ENCODE results near the gene INTS13. TPM values are rescaled to one million over a fixed set of nuclear protein-coding genes. Genes with fewer than 3 reads are reported as not detected.

Gene INTS13
- total and polyA plus RNA-seq, 2 donors (not counting 3 experiments of a cell fraction or from before 2014, with no cell fraction given) = 8.7 to 35.9 TPM

DNA sequence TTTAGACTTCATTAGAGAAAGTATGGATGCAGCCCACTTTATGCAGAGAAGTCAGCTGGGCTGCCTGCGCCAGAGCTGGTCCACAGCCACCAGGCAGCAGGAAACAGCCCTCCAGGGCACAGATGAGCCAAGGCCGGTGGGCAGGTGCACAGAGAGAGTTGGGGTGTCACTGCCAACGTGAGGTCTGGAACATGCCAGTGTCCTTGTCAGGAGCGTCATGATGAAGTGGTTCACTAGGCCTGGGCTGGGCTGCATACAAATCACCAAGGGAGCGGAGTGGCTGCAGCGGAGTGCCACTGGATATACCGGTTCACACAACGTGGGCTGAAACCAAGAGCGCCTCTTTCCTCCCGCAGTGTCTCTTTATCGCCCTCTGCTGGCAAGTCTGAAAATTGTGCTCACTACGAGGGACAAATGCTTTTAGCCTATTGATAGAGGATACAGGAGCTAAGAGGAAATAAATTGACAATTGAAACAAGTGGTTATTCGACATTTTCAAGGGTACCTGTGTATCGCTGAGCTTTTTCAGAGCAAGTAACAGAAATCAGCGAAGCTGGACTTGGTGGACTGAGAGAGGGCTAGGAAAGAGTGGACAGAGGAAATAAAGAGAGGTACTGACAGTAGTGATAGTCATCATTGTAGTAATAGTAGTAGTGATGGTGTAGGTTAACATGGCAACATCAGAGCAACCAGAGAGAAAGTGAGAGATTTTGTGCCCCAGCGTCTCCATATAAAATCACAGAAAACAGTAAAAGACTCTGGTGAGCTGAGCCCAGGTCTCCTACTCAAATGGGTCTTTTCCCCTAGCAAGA, 52.8 kb downstream of the INTS13 start:
- POLR2A ChIA-PET = interaction anchor here (1.9 kb wide), 1 partner anchor 51 kb away, joined by 5 read pairs; the partner anchor contains the start of gene ITPR2
- H3K4me3 ChIP-seq (replicated peaks in 1 of 3; ENCODE audit: insufficient read depth in 1 of 3, low read depth in 1 of 3, low read length in 3 of 3) = no peak overlapping the region
- H3K4me2 ChIP-seq (ENCODE audit: insufficient read depth, low read length) = no peak overlapping the region
- H3K79me2 ChIP-seq (ENCODE audit: control insufficient read depth, insufficient read depth, low read length) = no peaks in the 10 kb centered on the region
- peaks cover 2% of the 10 kb centered on the region for H3K4me1 ChIP-seq (ENCODE audit: control insufficient read depth, extremely low read depth, insufficient read depth, low read length)
- dilution Hi-C loops (cut with MboI; ENCODE audit: extremely low pct_ligation_motif_present, low sequenced_read_pairs) = no loop called here
- H3K9me3 ChIP-seq (replicated peaks; ENCODE audit: control insufficient read depth, insufficient read depth, low read length) = no peaks in the 10 kb centered on the region
- no TSS peak for BruUV-seq (replicated peaks)
- no peaks in the 10 kb centered on the region for H3K36me3 ChIP-seq (ENCODE audit: control insufficient read depth in 2 of 2, extremely low read depth in 1 of 2, insufficient read depth in 2 of 2, low read length in 2 of 2)
- no peak overlapping the region for H3K9ac ChIP-seq (replicated peaks; ENCODE audit: extremely low read depth, insufficient read depth, low read length)
- no peak for TF ChIP-seq JUN (IDR thresholded peaks at IDR 0.05; ENCODE audit: borderline replicate concordance, insufficient read depth, insufficient read length, low read depth)
- TF ChIP-seq, protein P1, sequence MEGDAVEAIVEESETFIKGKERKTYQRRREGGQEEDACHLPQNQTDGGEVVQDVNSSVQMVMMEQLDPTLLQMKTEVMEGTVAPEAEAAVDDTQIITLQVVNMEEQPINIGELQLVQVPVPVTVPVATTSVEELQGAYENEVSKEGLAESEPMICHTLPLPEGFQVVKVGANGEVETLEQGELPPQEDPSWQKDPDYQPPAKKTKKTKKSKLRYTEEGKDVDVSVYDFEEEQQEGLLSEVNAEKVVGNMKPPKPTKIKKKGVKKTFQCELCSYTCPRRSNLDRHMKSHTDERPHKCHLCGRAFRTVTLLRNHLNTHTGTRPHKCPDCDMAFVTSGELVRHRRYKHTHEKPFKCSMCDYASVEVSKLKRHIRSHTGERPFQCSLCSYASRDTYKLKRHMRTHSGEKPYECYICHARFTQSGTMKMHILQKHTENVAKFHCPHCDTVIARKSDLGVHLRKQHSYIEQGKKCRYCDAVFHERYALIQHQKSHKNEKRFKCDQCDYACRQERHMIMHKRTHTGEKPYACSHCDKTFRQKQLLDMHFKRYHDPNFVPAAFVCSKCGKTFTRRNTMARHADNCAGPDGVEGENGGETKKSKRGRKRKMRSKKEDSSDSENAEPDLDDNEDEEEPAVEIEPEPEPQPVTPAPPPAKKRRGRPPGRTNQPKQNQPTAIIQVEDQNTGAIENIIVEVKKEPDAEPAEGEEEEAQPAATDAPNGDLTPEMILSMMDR (IDR thresholded peaks at IDR 0.05; ENCODE audit: extremely low read depth in 1 of 2, insufficient read depth in 1 of 2, low read depth in 1 of 2, low read length in 2 of 2) = peak; percentile 88 to 90
- H3K27ac ChIP-seq (ENCODE audit: insufficient read depth, low read depth, low read length) = no peak overlapping the region
- no peaks in the 10 kb centered on the region for H4K20me1 ChIP-seq (replicated peaks; ENCODE audit: control insufficient read depth, extremely low read depth, insufficient read depth, low read length)
- intact Hi-C loops (cut with micrococcal nuclease) = loop anchor here (1.0 to 10.0 kb wide), 6 partner anchors 32 to 788 kb away; partner anchors contain the start of genes ITPR2 and TM7SF3
- CTCF ChIA-PET = interaction anchor here (0.6 to 3.6 kb wide), 58 partner anchors 8 to 819 kb away, joined by 3 to 68 read pairs (median 4); partner anchors contain the start of genes ITPR2 and TM7SF3
- H2AFZ ChIP-seq (ENCODE audit: low read depth, low read length) = peak overlapping the region; percentile 40
- H3K9me1 ChIP-seq (replicated peaks; ENCODE audit: control insufficient read depth, extremely low read depth, insufficient read depth, low read length) = no peaks in the 10 kb centered on the region
- DNase-seq (ENCODE audit: low read depth, low spot score) (peak; percentile 83), FAIRE-seq (peak; percentile 90)
- H3K27me3 ChIP-seq (ENCODE audit: control insufficient read depth in 2 of 2, insufficient read depth in 2 of 2, low read length in 2 of 2) = no peaks in the 10 kb centered on the region

DNA sequence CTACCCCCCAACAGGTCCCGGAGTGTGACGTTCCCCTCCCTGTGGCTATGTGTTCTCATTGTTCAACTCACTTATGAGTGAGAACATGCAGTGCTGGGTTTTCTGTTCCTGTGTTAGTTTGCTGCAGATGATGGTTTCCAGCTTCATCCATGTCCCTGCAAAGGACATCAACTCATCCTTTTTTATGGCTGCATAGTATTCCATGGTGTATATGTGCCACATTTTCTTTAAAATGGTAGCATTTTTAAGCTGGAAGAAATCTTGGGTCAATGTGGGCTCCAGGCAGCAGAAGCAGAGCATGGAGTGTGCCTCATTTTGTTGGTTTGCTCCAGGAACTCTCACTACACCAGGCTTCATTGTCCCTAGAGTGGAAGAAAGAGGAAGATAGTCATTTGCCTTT, 57.2 kb downstream of the INTS13 start:
- no peak overlapping the region for H2AFZ ChIP-seq (ENCODE audit: low read depth, low read length)
- no peak overlapping the region for H3K9ac ChIP-seq (replicated peaks; ENCODE audit: extremely low read depth, insufficient read depth, low read length)
- ChIA-PET CTCF (interaction anchor here (1.1 to 2.3 kb wide), 3 partner anchors 17 to 47 kb away, joined by 3 to 9 read pairs (median 3); no protein-coding TSS in a partner anchor), POLR2A (no interaction called here)
- H3K9me3 ChIP-seq (replicated peaks; ENCODE audit: control insufficient read depth, insufficient read depth, low read length) = no peaks in the 10 kb centered on the region
- TF ChIP-seq, protein P1 (IDR thresholded peaks at IDR 0.05; ENCODE audit: extremely low read depth in 1 of 2, insufficient read depth in 1 of 2, low read depth in 1 of 2, low read length in 2 of 2) = no peak
- TF ChIP-seq POLR2AphosphoS5 (IDR thresholded peaks at IDR 0.05; ENCODE audit: insufficient read depth, low read depth, low read length) (no peak), GATA2 (IDR thresholded peaks at IDR 0.05; ENCODE audit: insufficient read depth, insufficient read length, low read depth, low read length) (no peak), POLR2A (IDR thresholded peaks at IDR 0.05; ENCODE audit: low read depth, low read length) (no peak), MYC (IDR thresholded peaks at IDR 0.05; ENCODE audit: low read depth, low read length) (no peak), FOS (IDR thresholded peaks at IDR 0.05; ENCODE audit: borderline replicate concordance, insufficient read depth, low read length) (no peak), JUN (IDR thresholded peaks at IDR 0.05; ENCODE audit: borderline replicate concordance, insufficient read depth, insufficient read length, low read depth) (no peak), EZH2 (IDR thresholded peaks at IDR 0.05; ENCODE audit: borderline replicate concordance, low read depth, low read length, severe bottlenecking) (no peak)
- TF ChIP-seq, protein P2, sequence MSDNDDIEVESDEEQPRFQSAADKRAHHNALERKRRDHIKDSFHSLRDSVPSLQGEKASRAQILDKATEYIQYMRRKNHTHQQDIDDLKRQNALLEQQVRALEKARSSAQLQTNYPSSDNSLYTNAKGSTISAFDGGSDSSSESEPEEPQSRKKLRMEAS (IDR thresholded peaks at IDR 0.05; ENCODE audit: insufficient read depth, insufficient read length) = no peak
- dilution Hi-C loops (cut with MboI; ENCODE audit: extremely low pct_ligation_motif_present, low sequenced_read_pairs) (no loop called here), intact Hi-C loops (cut with micrococcal nuclease) (loop anchor here (10.0 kb wide), 1 partner anchor 446 kb away; no protein-coding TSS in a partner anchor)
- peaks cover 11% of the 10 kb centered on the region for H3K4me1 ChIP-seq (ENCODE audit: control insufficient read depth, extremely low read depth, insufficient read depth, low read length)
- H3K9me1 ChIP-seq (replicated peaks; ENCODE audit: control insufficient read depth, extremely low read depth, insufficient read depth, low read length) = no peaks in the 10 kb centered on the region
- DNase-seq (ENCODE audit: low read depth, low spot score) (no peak), FAIRE-seq (no peak)
- no peaks in the 10 kb centered on the region for H3K36me3 ChIP-seq (ENCODE audit: control insufficient read depth in 2 of 2, extremely low read depth in 1 of 2, insufficient read depth in 2 of 2, low read length in 2 of 2)
- BruUV-seq (replicated peaks) = no TSS peak
- no peak overlapping the region for H3K4me2 ChIP-seq (ENCODE audit: insufficient read depth, low read length)
- no peak overlapping the region for H3K27ac ChIP-seq (ENCODE audit: insufficient read depth, low read depth, low read length)
- no peak overlapping the region for H3K4me3 ChIP-seq (replicated peaks in 1 of 3; ENCODE audit: insufficient read depth in 1 of 3, low read depth in 1 of 3, low read length in 3 of 3)
- no peaks in the 10 kb centered on the region for H3K79me2 ChIP-seq (ENCODE audit: control insufficient read depth, insufficient read depth, low read length)
- H4K20me1 ChIP-seq (replicated peaks; ENCODE audit: control insufficient read depth, extremely low read depth, insufficient read depth, low read length) = no peaks in the 10 kb centered on the region
- H3K27me3 ChIP-seq (ENCODE audit: control insufficient read depth in 2 of 2, insufficient read depth in 2 of 2, low read length in 2 of 2) = no peaks in the 10 kb centered on the region

Data from endothelial cell of umbilical vein (primary cell).